ENCODE results near the gene B4GALNT4. TPM values are rescaled to one million over a fixed set of nuclear protein-coding genes. Genes with fewer than 3 reads are reported as not detected.
"Not testable (repeated sequence)": the region's sequence is repeated elsewhere in the genome, so short reads cannot be mapped to it uniquely, and the experiment has no call there.

B4GALNT4 gene, protein sequence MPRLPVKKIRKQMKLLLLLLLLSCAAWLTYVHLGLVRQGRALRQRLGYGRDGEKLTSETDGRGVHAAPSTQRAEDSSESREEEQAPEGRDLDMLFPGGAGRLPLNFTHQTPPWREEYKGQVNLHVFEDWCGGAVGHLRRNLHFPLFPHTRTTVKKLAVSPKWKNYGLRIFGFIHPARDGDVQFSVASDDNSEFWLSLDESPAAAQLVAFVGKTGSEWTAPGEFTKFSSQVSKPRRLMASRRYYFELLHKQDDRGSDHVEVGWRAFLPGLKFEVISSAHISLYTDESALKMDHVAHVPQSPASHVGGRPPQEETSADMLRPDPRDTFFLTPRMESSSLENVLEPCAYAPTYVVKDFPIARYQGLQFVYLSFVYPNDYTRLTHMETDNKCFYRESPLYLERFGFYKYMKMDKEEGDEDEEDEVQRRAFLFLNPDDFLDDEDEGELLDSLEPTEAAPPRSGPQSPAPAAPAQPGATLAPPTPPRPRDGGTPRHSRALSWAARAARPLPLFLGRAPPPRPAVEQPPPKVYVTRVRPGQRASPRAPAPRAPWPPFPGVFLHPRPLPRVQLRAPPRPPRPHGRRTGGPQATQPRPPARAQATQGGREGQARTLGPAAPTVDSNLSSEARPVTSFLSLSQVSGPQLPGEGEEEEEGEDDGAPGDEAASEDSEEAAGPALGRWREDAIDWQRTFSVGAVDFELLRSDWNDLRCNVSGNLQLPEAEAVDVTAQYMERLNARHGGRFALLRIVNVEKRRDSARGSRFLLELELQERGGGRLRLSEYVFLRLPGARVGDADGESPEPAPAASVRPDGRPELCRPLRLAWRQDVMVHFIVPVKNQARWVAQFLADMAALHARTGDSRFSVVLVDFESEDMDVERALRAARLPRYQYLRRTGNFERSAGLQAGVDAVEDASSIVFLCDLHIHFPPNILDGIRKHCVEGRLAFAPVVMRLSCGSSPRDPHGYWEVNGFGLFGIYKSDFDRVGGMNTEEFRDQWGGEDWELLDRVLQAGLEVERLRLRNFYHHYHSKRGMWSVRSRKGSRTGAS
- not detected for polyA plus RNA-seq (2012; ENCODE audit: missing spikeins)

DNA sequence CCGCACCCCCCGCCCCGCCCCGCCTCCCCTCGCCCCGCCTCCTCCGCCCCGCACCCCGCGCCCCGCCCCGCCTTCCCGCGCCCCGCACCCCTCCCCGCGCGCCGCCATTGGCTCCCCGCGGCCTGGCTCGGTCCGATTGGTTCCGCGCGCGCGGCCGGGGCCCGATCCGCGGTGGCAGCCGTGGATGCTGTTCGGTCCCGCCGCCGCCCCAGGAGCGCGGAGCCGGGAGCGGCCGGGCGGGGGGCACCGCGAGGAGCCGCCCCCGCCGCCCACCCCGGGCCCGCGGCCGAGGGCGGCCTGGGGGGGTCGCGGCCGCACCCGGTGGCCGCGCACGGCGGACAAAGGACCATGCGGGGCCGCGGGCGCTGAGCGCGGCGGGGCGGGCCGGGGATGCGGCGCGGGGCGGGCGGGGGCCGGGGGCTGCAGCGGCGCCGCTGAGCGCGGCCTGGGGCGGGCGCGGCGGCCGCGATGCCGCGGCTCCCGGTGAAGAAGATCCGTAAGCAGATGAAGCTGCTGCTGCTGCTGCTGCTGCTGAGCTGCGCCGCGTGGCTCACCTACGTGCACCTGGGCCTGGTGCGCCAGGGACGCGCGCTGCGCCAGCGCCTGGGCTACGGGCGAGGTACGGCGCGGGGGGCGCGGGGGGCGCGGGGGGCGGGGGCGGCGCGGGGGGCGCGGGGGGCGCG lies at the start of gene B4GALNT4:
B4GALNT4 (plus strand) TSS at position 164 of the 683 bp plus-strand sequence; CDS start at position 469, 305 bp downstream.
- no peak for FAIRE-seq
- TF ChIP-seq POLR2A (IDR thresholded peaks at IDR 0.05; ENCODE audit: low read depth, low read length), result no peak
- TF ChIP-seq TAF1 (IDR thresholded peaks at IDR 0.05; ENCODE audit: borderline replicate concordance, low read depth, low read length), result no peak
- no peak for TF ChIP-seq POLR2AphosphoS5 (IDR thresholded peaks at IDR 0.05; ENCODE audit: low read depth, low read length)
- no peak for DNase-seq (ENCODE audit: insufficient read length)

DNA sequence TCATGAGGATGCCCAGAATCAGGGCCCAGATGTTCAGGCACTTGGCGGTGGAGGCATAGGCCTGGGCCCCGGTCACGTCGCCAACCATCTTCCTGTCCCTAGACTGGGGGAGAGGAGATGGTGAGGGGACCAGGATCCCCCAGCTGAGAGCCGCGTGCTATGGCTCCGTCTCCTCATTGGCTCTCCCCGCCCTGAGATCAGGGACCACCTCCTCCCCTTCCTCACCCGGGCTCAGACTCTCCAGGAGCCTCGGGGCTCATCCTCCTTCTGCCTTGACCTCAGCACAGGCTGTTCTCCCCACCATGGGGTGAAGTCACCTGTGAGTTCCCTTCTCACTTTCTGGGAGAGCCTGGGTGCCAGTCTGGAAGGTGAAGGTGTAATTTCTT lies 49.4 kb upstream of the B4GALNT4 start:
- FAIRE-seq; DNase-seq (ENCODE audit: insufficient read length): not testable (repeated sequence)

- no peak for TF ChIP-seq POLR2AphosphoS5 (IDR thresholded peaks at IDR 0.05; ENCODE audit: low read depth, low read length)
- TF ChIP-seq TAF1 (IDR thresholded peaks at IDR 0.05; ENCODE audit: borderline replicate concordance, low read depth, low read length), result no peak
- no peak for TF ChIP-seq POLR2A (IDR thresholded peaks at IDR 0.05; ENCODE audit: low read depth, low read length)
- FAIRE-seq, result no peak
Measured at GRCh38 chr11:324156-324555, 45.1 kb upstream of the B4GALNT4 start.

DNA sequence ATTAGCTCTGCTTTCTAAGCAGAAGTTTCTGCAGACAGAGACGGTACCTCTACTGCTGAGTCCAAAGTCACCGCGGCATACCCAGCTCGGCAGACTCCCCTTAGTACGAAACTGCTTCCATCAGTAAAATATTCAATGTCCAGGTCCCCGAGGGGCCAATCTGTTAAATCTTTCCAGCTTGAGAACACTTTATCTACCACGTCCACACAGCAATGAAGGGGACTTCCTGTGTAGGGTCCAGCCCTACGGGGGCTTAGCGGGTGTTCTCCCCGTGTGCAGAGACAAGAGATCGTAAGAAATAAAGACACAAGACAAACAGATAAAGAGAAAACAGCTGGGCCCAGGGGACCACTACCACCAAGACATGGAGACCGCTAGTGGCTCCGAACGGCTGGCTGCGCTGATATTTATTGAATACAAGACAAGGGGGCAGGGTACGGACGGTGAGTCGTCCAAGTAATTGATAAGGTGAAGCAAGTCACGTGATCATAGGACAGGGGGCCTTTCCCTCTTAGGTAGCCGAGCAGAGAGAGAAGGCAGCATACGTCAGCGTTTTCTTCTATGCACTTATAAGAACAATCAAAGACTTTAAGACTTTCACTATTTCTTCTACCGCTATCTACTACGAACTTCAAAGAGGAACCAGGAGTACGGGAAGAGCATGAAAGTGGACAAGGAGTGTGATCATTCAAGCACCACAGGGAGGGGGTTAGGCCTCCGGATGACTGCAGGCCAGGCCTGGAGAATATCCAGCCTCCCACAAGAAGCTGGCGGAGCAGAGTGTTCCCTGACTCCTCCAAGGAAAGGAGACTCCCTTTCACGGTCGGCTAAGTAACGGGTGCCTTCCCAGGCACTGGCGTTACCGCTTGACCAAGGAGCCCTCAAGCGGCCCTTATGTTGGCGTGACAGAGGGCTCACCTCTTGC lies 44.4 kb upstream of the B4GALNT4 start:
- not testable (repeated sequence) for DNase-seq (ENCODE audit: insufficient read length); FAIRE-seq

More at GRCh38 chr11:324156-324555, 45.1 kb upstream of the B4GALNT4 start:
- DNase-seq (ENCODE audit: insufficient read length), result no peak

DNA sequence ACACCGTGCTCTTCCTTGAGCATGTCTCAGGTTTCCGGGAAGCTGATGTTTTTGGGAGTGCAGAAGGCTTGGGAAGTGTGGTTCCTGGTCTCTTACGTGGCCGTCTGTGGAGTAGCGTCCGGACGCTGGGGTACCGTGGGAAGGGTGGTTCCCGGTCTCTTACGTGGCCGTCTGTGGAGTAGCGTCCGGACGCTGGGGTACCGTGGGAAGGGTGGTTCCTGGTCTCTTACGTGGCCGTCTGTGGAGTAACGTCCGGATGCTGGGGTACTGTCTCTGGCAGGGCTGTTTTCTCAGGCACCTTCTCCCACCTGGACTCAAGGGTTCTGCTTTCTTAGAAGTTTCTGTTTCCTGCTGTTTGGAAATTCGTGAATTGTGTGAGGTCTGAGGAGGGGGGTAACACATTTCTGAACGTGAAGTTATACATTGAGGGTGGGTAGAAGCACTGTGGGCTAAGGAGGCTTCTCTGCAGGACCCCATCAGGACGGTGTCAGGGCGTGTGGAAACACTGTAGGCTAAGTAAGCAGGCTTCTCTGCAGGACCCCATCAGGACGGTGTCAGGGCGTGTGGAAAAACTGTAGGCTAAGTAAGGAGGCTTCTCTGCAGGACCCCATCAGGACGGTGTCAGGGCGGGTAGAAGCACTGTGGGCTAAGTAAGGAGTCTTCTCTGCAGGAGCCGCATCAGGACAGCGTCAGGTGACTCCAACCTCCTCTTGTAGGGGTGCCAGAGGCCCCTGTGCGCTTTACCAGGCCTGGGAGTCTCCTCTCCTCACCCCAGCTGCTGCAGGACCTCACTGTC lies 43.3 kb upstream of the B4GALNT4 start:
- DNase-seq (ENCODE audit: insufficient read length) (no peak), FAIRE-seq (peak; percentile 93)
- TF ChIP-seq POLR2AphosphoS5 (IDR thresholded peaks at IDR 0.05; ENCODE audit: low read depth, low read length), result no peak
- TF ChIP-seq POLR2A (IDR thresholded peaks at IDR 0.05; ENCODE audit: low read depth, low read length), result no peak
- no peak for TF ChIP-seq TAF1 (IDR thresholded peaks at IDR 0.05; ENCODE audit: borderline replicate concordance, low read depth, low read length)

- no peak for TF ChIP-seq POLR2A (IDR thresholded peaks at IDR 0.05; ENCODE audit: low read depth, low read length)
- TF ChIP-seq POLR2AphosphoS5 (IDR thresholded peaks at IDR 0.05; ENCODE audit: low read depth, low read length), result no peak
- TF ChIP-seq TAF1 (IDR thresholded peaks at IDR 0.05; ENCODE audit: borderline replicate concordance, low read depth, low read length), result no peak
- FAIRE-seq (no peak), DNase-seq (ENCODE audit: insufficient read length) (no peak)
Measured at GRCh38 chr11:326592-326841, 42.8 kb upstream of the B4GALNT4 start.

- FAIRE-seq (peak; percentile 98), DNase-seq (ENCODE audit: insufficient read length) (peak; percentile 73)
- TF ChIP-seq POLR2AphosphoS5 (IDR thresholded peaks at IDR 0.05; ENCODE audit: low read depth, low read length) (no peak), TAF1 (IDR thresholded peaks at IDR 0.05; ENCODE audit: borderline replicate concordance, low read depth, low read length) (no peak), POLR2A (IDR thresholded peaks at IDR 0.05; ENCODE audit: low read depth, low read length) (0 out of 2 replicates have a peak, but pooled peaks have one; percentile 20)
Measured at GRCh38 chr11:326842-327580, 42.3 kb upstream of the B4GALNT4 start.

GRCh38 chr11:327581-327923 lies 41.7 kb upstream of the B4GALNT4 start:
- DNase-seq (ENCODE audit: insufficient read length), result no peak
- no peak for FAIRE-seq
- no peak for TF ChIP-seq POLR2A (IDR thresholded peaks at IDR 0.05; ENCODE audit: low read depth, low read length)
- TF ChIP-seq TAF1 (IDR thresholded peaks at IDR 0.05; ENCODE audit: borderline replicate concordance, low read depth, low read length), result no peak
- no peak for TF ChIP-seq POLR2AphosphoS5 (IDR thresholded peaks at IDR 0.05; ENCODE audit: low read depth, low read length)

GRCh38 chr11:328012-328411 lies 41.3 kb upstream of the B4GALNT4 start:
- DNase-seq (ENCODE audit: insufficient read length), result no peak
- TF ChIP-seq POLR2AphosphoS5 (IDR thresholded peaks at IDR 0.05; ENCODE audit: low read depth, low read length) (no peak), POLR2A (IDR thresholded peaks at IDR 0.05; ENCODE audit: low read depth, low read length) (no peak), TAF1 (IDR thresholded peaks at IDR 0.05; ENCODE audit: borderline replicate concordance, low read depth, low read length) (no peak)
- no peak for FAIRE-seq

- not testable (repeated sequence) for DNase-seq (ENCODE audit: insufficient read length); FAIRE-seq
Measured at GRCh38 chr11:328516-329100, 40.7 kb upstream of the B4GALNT4 start.
